ENCODE results near the gene FBXO46. TPM values are rescaled to one million over a fixed set of nuclear protein-coding genes. Genes with fewer than 3 reads are reported as not detected.

The FBXO46 gene
- total RNA-seq, 6 experiments from 2014 or later, result 8.4 to 14.5 (median 11.0) TPM

DNA sequence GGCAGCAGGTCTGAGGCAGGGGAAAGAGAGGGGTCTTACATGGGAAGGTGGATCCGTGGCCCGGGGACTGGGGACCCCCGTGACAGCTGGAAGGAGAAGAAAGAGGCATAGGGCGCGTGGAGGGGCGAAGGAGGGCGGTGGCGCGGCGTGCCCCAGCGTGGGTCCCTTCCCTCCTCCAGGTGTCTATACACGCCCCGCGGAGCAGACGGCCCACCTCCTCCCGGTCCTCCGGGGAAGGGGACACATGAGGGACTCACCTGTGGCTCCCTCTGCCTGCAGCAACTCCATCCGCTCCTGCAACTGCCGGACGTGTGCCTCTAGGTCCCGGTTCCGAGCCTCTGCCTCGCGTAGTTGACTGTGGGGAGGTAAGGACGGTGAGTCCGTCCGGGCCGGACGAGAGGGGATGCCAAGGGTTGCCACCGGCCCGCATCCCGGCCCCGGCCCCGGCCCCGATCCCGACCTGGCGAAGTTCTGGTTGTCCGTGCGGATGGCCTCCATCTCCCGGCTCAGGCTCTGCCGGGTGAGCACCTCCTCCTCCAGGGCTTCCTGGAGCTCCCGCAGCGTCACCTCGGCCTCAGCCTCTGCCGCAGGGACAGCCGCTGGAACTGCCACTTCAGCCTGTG is 40.7 kb upstream of the FBXO46 start:
- H3K36me3 Mint-ChIP-seq (ENCODE audit: low read depth), result peaks cover 16% of the 10 kb centered on the region

DNA sequence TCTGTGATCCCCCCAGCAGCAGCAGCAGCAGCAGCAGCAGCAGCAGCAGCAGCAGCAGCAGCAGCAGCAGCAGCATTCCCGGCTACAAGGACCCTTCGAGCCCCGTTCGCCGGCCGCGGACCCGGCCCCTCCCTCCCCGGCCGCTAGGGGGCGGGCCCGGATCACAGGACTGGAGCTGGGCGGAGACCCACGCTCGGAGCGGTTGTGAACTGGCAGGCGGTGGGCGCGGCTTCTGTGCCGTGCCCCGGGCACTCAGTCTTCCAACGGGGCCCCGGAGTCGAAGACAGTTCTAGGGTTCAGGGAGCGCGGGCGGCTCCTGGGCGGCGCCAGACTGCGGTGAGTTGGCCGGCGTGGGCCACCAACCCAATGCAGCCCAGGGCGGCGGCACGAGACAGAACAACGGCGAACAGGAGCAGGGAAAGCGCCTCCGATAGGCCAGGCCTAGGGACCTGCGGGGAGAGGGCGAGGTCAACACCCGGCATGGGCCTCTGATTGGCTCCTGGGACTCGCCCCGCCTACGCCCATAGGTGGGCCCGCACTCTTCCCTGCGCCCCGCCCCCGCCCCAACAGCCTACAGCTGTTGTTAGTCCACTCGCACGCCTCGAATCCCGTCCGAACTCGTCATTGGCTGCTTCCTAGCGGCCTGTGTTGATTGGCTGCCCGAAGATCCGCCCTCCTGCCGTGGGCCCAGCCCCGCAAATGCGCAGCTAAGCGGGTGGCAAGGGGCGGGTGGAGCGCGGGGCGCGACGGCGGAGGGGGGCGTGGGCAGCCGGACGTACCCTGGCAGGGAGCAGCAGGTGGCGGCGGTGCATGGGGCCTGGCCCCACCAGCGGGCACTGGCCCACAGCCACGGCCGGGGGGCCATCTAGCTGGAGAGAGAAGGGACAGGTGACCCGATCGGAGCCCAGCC is 39.8 kb upstream of the FBXO46 start:
- H3K27me3 Mint-ChIP-seq (ENCODE audit: insufficient read depth), result peaks cover 28% of the 10 kb centered on the region

More for the DNA sequence above, 40.7 kb upstream of the FBXO46 start:
- H3K4me3 Mint-ChIP-seq, result peak overlapping the region; percentile 61
- H3K9me3 Mint-ChIP-seq, result no peaks in the 10 kb centered on the region
- peaks cover 24% of the 10 kb centered on the region for H3K27me3 Mint-ChIP-seq (ENCODE audit: insufficient read depth)
- DNase-seq, result no peak
- TF ChIP-seq, protein P1, sequence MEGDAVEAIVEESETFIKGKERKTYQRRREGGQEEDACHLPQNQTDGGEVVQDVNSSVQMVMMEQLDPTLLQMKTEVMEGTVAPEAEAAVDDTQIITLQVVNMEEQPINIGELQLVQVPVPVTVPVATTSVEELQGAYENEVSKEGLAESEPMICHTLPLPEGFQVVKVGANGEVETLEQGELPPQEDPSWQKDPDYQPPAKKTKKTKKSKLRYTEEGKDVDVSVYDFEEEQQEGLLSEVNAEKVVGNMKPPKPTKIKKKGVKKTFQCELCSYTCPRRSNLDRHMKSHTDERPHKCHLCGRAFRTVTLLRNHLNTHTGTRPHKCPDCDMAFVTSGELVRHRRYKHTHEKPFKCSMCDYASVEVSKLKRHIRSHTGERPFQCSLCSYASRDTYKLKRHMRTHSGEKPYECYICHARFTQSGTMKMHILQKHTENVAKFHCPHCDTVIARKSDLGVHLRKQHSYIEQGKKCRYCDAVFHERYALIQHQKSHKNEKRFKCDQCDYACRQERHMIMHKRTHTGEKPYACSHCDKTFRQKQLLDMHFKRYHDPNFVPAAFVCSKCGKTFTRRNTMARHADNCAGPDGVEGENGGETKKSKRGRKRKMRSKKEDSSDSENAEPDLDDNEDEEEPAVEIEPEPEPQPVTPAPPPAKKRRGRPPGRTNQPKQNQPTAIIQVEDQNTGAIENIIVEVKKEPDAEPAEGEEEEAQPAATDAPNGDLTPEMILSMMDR (IDR thresholded peaks at IDR 0.05), result no peak
- H3K27ac Mint-ChIP-seq, result peak overlapping the region; percentile 73
- peaks cover 16% of the 10 kb centered on the region for H3K4me1 Mint-ChIP-seq (ENCODE audit: low read depth)

DNA sequence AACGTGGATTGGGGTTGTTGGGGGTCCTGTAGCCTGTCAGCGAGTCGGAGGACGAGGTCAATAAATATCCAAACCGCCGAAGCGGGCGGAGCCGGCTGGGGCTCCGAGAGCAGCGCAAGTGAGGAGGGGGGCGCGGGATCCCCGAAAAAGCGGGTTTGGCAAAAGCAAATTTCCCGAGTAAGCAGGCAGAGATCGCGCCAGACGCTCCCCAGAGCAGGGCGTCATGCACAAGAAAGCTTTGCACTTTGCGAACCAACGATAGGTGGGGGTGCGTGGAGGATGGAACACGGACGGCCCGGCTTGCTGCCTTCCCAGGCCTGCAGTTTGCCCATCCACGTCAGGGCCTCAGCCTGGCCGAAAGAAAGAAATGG is 39.1 kb upstream of the FBXO46 start:
- TF ChIP-seq, protein P1 (IDR thresholded peaks at IDR 0.05), result no peak
- Mint-ChIP-seq H3K4me1 (ENCODE audit: low read depth) (peaks cover 17% of the 10 kb centered on the region), H3K36me3 (ENCODE audit: low read depth) (peaks cover 15% of the 10 kb centered on the region), H3K27me3 (ENCODE audit: insufficient read depth) (peaks cover 28% of the 10 kb centered on the region), H3K27ac (peak overlapping the region; percentile 94), H3K9me3 (no peaks in the 10 kb centered on the region), H3K4me3 (peak overlapping the region; percentile 89)
- DNase-seq, result no peak

More for the DNA sequence above, 39.8 kb upstream of the FBXO46 start:
- peak; percentile 95 for DNase-seq
- H3K4me1 Mint-ChIP-seq (ENCODE audit: low read depth), result peaks cover 16% of the 10 kb centered on the region
- peak overlapping the region; percentile 94 for H3K27ac Mint-ChIP-seq
- no peaks in the 10 kb centered on the region for H3K9me3 Mint-ChIP-seq
- peak overlapping the region; percentile 89 for H3K4me3 Mint-ChIP-seq
- peaks cover 15% of the 10 kb centered on the region for H3K36me3 Mint-ChIP-seq (ENCODE audit: low read depth)
- TF ChIP-seq, protein P1 (IDR thresholded peaks at IDR 0.05), result peak; percentile 99

DNA sequence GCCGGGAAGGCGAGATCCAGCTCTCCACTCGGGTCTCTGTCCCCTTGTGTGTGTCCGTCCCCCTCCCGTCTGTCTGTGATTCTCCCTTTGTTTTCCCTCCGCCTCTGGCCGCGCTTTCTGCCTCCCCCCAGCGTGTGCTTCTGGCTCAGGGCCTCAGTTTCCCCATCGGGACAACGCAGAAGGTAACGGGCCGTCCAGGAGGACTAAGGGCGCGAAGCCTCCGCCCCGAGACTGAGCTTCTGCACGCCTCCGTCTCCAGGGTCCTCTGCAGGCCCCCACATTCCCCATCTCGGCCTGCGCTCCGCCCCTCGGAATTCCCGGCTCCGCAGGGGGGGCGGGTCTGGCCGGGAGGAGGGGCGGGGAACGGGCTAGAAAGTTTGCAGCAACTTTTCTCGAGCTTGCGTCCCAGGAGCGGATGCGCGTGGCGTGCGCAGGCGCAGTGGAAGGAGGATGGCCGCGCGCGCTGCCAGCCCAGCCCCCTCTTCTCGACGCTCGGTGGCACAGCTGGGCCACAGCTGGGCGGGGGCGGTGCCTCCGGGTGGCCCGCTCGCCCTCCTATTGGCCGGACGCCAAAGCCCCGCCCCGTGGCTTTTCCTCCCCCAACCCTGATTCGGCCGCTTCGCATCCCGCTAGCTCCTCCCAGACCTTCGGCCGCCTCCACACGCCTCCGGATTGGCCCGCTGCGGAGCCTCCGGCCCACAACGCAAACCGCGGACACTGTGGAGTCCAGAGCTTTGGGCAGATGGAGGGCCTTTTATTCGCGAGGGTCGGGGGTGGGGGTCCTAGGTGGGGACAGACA is 38.5 kb upstream of the FBXO46 start, which contains the start of gene SIX5:
Gene SIX5 (minus strand): TSS at position 269 of the 799 bp plus-strand sequence. CDS start 408 bp downstream, outside the sequence.
- Mint-ChIP-seq H3K4me1 (ENCODE audit: low read depth) (peaks cover 22% of the 10 kb centered on the region), H3K36me3 (ENCODE audit: low read depth) (peaks cover 15% of the 10 kb centered on the region), H3K9me3 (no peaks in the 10 kb centered on the region), H3K4me3 (peak within 1 kb of the TSS; percentile 92), H3K27ac (peak within 1 kb of the TSS; percentile 94), H3K27me3 (ENCODE audit: insufficient read depth) (peaks cover 28% of the 10 kb centered on the region)
- TF ChIP-seq, protein P1 (IDR thresholded peaks at IDR 0.05), result no peak
- peak; percentile 96 for DNase-seq

DNA sequence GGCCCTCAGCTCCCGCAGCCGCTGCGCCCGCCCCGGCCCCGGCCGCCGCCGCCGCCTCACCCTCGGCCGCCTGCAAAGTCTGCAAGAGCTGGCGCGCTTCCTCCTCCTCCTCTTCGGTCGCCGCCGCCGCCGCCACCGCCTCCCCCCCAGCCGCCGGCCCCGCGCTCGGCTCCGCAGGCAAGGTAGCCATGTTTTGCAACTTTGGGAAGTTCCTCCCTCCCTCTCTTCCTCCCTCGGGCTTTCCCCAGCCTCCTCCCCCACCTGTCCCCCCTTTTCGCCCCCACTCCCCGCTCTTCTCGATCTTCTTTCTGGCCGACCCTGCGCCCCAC is 37.9 kb upstream of the FBXO46 start:
- peaks cover 15% of the 10 kb centered on the region for H3K36me3 Mint-ChIP-seq (ENCODE audit: low read depth)
- H3K27ac Mint-ChIP-seq, result peak overlapping the region; percentile 91
- H3K27me3 Mint-ChIP-seq (ENCODE audit: insufficient read depth), result peaks cover 26% of the 10 kb centered on the region
- TF ChIP-seq, protein P1 (IDR thresholded peaks at IDR 0.05), result no peak
- DNase-seq, result no peak
- peak overlapping the region; percentile 92 for H3K4me3 Mint-ChIP-seq
- no peaks in the 10 kb centered on the region for H3K9me3 Mint-ChIP-seq
- peaks cover 22% of the 10 kb centered on the region for H3K4me1 Mint-ChIP-seq (ENCODE audit: low read depth)
